ELF-1 (cell line): ENCODE measurements around the gene OPA1.

Experiments
- DNase-seq: peaks from one replicate; pipeline ENCODE4 v3.0.0-alpha.2; 2016; ENCODE audit warnings: low read depth, low spot score

OPA1 gene

GRCh38 chr3:193650585-193650984 lies 57.6 kb downstream of the OPA1 start:
- DNase-seq: no peak

DNA sequence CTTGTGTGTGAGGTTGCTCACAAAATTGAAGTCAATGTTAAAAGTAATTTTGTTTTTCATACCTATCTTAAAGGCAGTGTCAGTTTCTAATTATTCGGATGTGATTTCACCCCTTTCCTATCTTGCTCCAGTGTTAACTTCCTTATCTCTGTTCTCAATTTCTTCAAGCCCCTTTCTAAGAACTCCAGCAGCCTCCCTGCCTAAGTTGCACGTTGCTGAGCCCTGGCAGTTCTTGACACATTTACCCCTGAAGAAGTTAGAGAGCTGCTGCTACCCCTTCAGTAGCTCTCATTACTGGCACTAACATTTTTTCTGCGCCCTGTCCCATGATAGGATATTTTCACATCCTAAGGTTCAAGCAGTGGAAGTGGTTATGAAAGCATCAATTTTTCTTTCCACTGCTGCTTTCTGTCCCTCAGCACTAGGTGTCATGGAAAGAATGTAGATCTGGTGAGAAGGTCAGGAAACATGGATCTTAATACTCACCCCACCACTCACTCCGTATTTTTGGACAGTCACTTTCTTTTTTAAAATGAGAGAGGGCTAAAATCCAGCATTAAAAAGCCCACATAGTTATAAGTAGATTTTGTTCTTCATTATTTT lies 62.9 kb downstream of the OPA1 start:
- DNase-seq: no peak

- DNase-seq: no peak
Observed at GRCh38 chr3:193656445-193656844, 63.4 kb downstream of the OPA1 start.

- no peak for DNase-seq
Observed at GRCh38 chr3:193656878-193657282, 63.9 kb downstream of the OPA1 start.

- DNase-seq: no peak
Observed at GRCh38 chr3:193660171-193660570, 67.2 kb downstream of the OPA1 start.

- no peak for DNase-seq
Observed at GRCh38 chr3:193660698-193661411, 67.8 kb downstream of the OPA1 start.

- no peak for DNase-seq
Observed at GRCh38 chr3:193662757-193663322, 69.8 kb downstream of the OPA1 start.

DNA sequence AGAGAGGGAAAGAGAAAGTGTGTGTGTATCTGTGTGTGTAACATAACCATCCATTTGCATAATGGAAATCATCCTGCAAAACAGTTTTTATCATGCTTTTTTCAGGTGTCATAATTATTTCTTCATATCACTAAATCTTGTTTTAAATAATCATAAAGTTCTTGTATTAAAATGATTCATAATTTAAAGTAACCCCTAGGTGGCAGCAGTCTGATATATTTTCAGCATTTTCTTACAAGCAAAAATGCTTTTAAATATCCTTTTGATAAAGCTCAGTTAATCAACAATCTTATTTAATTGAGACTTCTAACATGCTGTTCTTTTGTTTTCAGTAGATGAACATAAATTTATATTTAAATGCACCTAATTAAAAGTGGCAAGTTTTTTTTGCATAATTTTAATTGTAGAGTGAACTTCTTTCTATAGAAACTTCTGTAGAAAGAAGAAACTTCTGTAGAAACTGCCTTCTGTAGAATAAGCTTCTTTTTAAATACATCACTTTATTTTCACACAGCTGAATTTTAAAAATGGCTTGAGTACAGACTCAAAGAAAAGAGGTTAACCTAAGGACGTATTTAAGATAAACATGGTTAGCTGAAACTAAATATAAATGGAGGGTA lies 72.5 kb downstream of the OPA1 start:
- no peak for DNase-seq

GRCh38 chr3:193673845-193674244 lies 80.8 kb downstream of the OPA1 start:
- no peak for DNase-seq

DNA sequence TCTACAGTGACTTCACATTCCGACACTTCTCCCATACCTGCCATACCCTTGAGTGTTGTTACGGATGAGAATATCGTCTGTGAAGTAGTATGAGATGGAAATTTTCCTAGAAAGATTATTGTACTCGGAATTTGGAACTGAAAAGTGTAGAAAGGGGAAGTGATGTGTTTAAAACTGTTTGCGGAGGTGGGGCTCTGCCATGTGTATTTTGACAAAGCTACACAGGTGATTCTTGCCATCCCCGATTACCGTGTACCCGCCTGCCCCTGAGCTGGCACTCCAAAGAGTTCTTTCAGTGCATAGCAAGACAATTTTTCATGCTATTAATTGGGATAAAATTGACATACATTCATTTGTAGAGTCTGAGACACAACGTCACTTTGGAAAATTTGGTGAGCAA lies 81.7 kb downstream of the OPA1 start:
- DNase-seq: no peak

DNA sequence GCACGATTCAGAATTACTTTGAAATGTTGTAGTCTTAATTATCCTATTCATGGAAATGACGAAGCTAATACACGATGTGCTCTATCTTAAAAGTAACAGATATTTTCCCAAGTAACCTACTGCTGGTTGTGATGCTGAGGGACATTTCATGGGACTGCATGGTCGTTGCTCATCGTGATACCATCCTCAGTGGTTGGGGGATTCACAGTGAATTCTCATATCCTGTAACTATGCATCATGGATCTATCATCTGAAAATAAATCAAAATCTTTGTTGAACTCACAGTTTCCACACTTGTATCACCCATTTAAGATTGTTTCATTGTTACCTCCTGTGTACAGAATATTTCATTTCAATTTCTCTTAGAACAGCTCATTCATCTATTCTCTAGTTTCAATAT lies 84.7 kb downstream of the OPA1 start:
- no peak for DNase-seq

GRCh38 chr3:193680220-193680619 lies 87.2 kb downstream of the OPA1 start:
- peak; percentile 19 for DNase-seq

DNA sequence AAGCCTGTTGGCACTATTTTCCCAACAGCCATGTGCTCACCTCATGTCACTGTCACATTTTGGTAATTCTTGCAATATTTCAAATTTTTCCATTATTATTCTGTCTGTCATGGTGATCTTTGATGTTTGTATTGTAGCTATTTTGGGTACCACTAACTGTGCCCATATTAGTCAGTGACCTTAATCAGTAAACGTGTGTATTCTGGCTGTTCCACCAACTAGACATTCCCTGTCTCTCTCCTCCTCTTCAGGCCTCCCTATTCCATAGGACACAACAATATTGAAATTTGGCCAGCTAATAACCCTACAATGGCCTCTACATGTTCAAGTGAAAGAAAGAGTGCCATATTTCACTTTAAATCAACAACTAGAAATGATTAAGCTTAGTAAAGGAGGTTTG lies 88.6 kb downstream of the OPA1 start:
- DNase-seq: no peak

DNA sequence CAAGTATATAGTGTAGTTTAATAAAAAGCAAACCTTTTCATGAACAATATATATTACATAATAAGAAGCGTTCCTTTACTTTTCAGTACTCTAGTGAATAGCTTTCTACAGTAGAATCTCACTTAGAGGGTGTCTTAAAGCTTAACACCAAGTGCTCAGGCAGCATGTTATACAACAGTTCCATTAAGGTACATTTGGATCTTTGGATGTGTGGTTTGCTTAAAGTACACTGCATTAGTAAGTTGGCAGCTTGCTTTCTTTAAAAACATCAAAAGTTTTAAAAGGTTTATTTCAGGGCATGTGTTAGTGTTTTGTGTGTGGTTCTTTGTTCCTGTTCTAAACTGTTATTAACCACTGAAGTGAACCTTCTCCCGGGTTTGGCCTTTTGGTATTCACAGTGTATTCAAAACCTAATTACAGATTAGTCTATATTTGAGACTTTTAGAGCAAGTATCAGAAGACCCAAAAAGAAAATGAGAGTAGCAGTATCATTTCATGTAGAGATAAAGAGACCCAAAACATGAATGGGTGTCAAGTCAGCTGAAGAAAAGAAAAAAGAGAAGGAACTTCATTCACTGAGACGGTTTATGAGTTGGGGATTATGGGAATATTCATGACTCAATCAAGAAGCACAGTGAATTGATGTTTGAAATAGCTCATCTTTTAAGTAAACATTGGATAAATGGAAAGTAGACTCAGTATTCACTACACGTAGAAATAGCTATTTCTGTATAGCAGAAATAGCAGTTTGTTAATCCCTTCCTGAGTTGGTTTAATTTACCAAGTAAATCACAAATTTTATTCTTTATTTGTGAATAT lies 93.9 kb downstream of the OPA1 start:
- DNase-seq: no peak

DNA sequence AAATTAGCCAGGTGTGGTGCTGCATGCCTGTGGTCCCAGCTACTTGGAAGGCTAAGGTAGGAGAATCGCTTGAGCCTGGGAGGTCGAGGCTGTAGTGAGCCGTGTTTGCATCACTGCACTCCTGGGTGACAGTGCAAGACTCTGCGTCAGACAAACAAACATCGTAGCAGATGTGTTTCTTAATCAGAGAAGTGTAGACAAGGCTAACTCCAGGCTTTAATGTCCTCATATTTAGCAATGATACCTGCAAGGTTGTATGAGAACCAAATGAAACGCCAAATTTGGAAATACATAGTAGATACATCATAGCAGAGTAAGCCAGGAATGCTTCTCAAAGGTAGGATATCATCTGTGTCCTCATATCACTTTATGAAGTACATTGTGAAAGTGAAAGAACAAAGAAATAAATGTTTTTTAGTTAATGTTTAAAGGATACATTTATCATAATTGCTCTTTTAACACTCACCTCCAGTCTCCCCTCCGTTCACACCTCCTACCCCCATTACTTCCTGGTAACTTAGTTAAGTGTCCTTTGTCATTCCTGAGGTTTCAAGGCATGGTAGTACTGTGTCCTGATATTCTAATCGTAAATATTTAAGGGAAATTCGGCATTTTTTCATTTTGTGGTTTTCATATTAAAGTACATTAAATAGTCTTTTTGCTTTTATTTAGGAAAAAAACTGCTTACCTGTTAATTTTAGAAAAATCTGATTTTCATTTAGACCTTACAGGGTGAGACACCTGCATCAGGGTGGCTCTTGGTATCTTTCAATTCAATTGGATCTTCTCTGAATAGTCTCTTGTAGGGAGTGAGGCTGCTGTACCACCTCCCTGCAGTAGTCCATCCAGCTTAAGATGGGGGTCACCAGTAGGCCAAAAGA lies 96.1 kb downstream of the OPA1 start:
- DNase-seq: no peak

- DNase-seq: no peak
Observed at GRCh38 chr3:193693774-193694173, 100.8 kb downstream of the OPA1 start.

DNA sequence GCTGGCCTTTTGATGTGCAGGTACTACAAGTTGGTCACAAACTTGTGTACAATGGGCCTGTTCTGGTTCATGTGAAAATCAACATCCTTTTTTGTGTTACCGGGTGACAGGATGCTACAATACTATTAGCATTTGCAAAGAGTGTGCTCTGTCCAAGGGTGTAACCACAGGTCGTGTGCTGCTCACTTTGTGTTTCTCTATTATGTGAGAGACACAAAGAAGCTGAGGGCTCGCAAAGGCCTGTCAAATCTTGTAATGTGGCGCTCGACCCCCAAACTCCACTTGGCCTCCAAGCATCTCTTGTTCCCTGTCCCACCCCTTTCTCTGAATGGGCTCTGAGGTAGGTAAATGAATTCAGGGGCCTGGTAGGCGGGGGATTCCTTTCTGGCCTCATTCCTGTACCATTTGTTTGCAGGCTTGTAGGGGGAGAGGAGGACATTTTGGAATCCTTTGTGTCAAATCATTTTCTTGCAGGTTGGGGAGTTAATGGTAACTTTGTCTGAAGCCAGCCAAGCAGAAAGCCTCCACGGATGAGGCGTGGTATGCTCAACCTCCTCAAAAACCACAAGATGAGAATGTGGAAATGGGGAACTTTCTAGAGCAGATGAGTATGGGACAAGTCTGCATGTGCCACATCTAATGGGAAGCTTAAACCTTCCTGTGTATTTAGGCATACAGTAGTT lies 109.1 kb downstream of the OPA1 start:
- DNase-seq: no peak

DNA sequence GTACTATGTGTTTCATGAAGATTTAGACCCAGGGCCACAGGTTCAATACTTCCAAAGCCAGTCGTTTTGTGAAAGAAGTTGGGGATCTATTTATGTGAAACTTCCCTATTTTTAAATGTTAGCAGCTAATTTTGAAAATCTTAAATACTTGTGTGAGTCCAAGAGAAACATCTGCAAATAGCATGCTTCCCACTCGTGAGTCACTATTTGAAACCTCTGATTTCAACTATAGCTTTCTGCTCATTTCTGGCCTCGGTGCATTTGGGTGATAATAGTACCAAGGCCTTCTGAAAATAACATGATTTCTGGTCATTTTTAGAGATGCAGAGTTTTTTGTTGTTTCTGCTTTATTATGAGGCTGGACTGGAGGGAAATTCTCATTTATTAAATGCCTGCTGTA lies 110.0 kb downstream of the OPA1 start:
- no peak for DNase-seq

- peak; percentile 57 for DNase-seq
Observed at GRCh38 chr3:193704431-193704830, 111.4 kb downstream of the OPA1 start.

DNA sequence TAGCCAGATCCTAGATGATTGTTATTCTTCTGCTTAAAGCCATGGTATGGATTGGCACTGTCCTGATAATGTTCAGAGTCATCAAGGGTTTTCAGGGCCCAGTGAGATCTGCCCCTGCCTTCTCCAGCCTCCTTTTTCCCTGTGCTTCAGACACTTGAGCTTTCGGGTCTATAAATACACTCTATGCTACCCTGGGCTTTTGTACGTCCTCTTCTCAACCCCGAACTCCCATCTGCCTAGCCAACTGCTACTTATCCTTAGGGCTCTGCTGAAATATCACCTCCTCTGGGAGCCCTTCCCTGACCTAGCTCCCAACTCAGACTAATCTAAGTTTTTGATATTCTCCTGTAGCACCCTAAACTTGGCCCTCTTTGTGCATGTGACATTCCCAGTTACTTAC lies 115.3 kb downstream of the OPA1 start:
- DNase-seq: no peak
